Mesothelial cell of epicardium (in vitro differentiated cells): Measurements from ENCODE around the gene TASOR2. TPM values are rescaled to one million over a fixed set of nuclear protein-coding genes. Genes with fewer than 3 reads are reported as not detected.

Experiments used
- DNase-seq, 2 experiments: peaks; one replicate each; pipeline ENCODE4 v3.0.0; 2021; ENCODE audit warnings: low spot score in 2 of 2; ENCODE audit not compliant: unreplicated experiment in 2 of 2
- H3K27ac Mint-ChIP-seq: 2 replicates; pipeline ENCODE4 v1.8.0; 2021; ENCODE audit warnings: mixed read lengths
- H3K27me3 Mint-ChIP-seq: 2 replicates; pipeline ENCODE4 v1.8.0; 2021; ENCODE audit warnings: low read depth, mixed read lengths
- H3K36me3 Mint-ChIP-seq: 2 replicates; pipeline ENCODE4 v1.8.0; 2021; ENCODE audit warnings: mixed read lengths
- H3K4me1 Mint-ChIP-seq: 2 replicates; pipeline ENCODE4 v1.8.0; 2021; ENCODE audit warnings: mixed read lengths
- H3K4me3 Mint-ChIP-seq: 2 replicates; pipeline ENCODE4 v1.8.0; 2021; ENCODE audit warnings: mild to moderate bottlenecking, moderate library complexity, mixed read lengths
- H3K9me3 Mint-ChIP-seq: 2 replicates; pipeline ENCODE4 v1.8.0; 2021; ENCODE audit warnings: mixed read lengths
- total RNA-seq: library from RNA; stranded (reverse); gene quantifications from 3 replicates; pipeline ENCODE4 v1.2.1, GENCODE V29; 2021
- TF ChIP-seq, protein P1 (sequence below): fragments of 200-600 bp; sonication (generic); IDR thresholded peaks from one replicate; pipeline ENCODE4 v1.5.0; 2021; ENCODE audit warnings: antibody characterized with exemption; ENCODE audit not compliant: unreplicated experiment

TASOR2 gene
- total RNA-seq, 1 donor from 2014 or later: 90.1 TPM

DNA sequence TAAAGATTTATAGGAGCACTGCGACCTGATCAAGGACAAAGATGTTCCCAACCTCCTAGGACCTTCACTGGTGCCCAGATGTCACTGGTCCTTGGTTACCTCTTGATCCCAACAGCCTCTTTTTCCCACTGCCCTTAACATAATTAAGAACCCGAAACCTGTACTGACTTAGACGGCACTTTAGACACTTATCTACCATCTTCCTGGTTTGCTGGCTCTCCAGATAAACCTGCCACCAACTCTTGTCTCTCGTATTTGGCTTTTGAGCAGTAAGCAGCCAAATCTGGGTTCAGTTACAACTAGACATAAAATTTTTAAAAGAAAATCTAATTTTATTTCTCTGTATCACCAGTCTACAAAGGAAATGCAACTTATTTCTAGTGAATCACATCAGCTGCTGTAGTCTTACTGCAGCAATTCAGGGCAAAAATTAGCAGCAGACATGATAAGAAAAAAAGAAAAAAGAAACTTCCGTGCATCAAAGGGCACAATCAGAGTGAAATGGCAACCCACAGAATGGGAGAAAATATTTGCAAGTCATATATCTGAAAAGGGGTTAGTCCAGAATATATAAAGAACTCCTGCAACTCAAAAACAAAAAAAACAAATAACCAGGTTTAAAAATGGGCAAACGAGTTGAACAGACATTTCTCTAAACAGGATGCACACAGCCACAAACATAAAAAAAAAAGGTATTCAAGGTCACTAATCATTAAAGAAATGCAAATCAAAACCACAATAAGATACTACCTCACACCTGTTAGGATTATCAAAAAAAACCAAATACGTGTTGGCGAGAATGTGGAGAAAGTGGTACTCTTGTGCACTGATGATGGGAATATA lies 27.7 kb upstream of the TASOR2 start:
- no peaks in the 10 kb centered on the region for H3K9me3 Mint-ChIP-seq
- no peak for DNase-seq
- no peak overlapping the region for H3K4me3 Mint-ChIP-seq
- H3K27ac Mint-ChIP-seq: peak overlapping the region; percentile 11
- H3K4me1 Mint-ChIP-seq: peaks cover 6% of the 10 kb centered on the region
- H3K27me3 Mint-ChIP-seq: no peaks in the 10 kb centered on the region
- TF ChIP-seq, protein P1, sequence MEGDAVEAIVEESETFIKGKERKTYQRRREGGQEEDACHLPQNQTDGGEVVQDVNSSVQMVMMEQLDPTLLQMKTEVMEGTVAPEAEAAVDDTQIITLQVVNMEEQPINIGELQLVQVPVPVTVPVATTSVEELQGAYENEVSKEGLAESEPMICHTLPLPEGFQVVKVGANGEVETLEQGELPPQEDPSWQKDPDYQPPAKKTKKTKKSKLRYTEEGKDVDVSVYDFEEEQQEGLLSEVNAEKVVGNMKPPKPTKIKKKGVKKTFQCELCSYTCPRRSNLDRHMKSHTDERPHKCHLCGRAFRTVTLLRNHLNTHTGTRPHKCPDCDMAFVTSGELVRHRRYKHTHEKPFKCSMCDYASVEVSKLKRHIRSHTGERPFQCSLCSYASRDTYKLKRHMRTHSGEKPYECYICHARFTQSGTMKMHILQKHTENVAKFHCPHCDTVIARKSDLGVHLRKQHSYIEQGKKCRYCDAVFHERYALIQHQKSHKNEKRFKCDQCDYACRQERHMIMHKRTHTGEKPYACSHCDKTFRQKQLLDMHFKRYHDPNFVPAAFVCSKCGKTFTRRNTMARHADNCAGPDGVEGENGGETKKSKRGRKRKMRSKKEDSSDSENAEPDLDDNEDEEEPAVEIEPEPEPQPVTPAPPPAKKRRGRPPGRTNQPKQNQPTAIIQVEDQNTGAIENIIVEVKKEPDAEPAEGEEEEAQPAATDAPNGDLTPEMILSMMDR: no peak
- H3K36me3 Mint-ChIP-seq: no peaks in the 10 kb centered on the region

DNA sequence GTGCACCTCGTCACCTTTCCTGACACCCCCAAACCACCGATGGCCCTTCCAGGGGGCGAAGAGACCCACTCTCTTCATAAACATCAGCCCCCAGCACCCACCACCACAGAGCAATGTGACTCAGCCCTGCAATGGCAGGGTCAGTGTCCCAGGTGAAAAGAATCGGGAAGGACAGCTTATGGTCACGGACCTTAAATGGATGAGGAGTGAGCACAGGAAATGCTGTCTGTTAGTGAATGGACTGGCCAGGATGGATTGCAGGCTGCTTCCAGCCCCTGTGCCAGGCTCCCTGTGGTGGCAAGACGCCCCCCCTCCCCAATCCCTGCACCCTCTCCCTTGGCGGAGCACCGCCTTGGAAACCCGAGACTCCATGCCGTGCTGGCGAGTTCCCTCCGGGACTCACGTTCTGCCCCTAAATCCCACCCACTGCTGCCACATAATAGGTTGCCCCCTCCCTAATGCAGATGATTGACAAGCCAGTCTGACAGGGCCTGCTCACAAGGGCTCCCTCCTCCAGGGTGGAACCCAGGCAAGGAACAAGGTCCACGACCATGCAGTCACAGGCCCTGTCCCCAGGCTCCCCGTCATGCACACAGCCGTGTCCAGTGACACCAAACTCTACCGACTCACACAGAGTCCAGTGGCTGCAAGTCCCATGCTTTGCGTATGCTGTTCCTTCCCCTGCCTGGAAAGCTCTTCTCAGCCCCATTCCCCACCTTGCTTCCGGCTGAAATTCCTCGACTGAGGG lies 25.6 kb upstream of the TASOR2 start:
- TF ChIP-seq, protein P1: no peak
- DNase-seq: no peak
- Mint-ChIP-seq H3K27ac (peak overlapping the region; percentile 20), H3K27me3 (no peaks in the 10 kb centered on the region), H3K9me3 (no peaks in the 10 kb centered on the region), H3K4me1 (peaks cover 15% of the 10 kb centered on the region), H3K36me3 (no peaks in the 10 kb centered on the region), H3K4me3 (no peak overlapping the region)

DNA sequence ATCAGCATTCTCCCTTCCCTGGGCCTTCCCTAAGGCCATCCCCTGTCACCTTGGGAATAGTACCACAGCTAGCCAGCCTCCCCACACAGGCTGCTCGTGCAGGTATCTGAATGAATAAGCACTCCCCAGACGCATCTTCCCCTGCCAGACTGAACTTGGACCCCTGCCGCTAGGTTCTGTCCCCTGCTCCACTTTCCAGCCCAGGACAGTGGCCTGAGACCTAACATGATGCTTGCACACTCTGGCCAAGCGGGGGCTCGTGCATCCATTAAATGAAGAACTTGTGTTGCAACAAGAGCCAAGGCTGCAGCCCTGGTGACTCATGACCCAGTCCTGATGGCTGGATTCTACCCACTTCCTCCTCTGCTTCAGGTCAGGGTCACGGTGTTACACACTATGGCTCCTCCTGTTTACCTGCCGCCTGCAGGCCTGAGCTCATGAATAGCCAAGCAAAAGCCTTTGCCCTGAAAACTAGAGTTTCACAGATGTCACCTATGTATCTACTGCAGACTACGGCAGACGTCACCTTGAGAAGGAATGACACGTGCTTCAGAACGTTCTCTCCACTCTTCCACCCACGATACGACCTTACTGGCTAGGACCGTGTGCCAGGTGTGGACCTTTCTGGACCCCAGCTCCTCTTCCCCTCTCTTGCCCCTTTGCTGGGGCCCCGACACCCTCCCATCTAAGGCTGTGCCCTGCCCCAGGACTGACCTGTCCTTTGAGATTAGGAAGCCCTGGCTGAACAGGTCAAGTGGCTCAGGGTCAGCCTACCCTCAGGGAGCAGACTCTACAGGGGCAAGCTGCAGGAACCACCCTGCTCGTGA lies 24.7 kb upstream of the TASOR2 start:
- peak overlapping the region; percentile 15 for H3K27ac Mint-ChIP-seq
- no peaks in the 10 kb centered on the region for H3K27me3 Mint-ChIP-seq
- no peak overlapping the region for H3K4me3 Mint-ChIP-seq
- TF ChIP-seq, protein P1: no peak
- no peaks in the 10 kb centered on the region for H3K9me3 Mint-ChIP-seq
- peaks cover 19% of the 10 kb centered on the region for H3K4me1 Mint-ChIP-seq
- DNase-seq: no peak
- H3K36me3 Mint-ChIP-seq: no peaks in the 10 kb centered on the region

DNA sequence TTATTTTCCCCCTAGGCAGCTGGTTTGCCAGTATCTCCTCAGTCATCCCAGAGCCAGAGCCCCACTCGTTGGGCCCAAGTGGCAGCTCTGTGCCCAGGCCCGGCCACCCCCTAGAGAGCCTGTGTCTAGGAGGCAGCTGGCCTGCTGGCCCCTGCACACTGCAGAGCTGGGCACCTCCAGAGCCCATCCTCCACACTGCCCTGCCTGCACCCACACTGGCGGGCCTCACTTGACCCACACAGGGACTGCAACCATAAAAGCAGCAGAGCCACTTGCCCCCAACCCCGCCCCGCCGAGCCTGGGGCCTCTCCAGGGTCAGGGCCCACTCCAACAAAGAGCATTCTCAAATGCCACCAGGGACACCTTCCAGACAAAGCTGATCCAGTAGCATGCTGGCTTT lies 23.6 kb upstream of the TASOR2 start:
- H3K4me1 Mint-ChIP-seq: peaks cover 23% of the 10 kb centered on the region
- no peaks in the 10 kb centered on the region for H3K27me3 Mint-ChIP-seq
- no peak for DNase-seq
- TF ChIP-seq, protein P1: no peak
- H3K4me3 Mint-ChIP-seq: no peak overlapping the region
- H3K36me3 Mint-ChIP-seq: no peaks in the 10 kb centered on the region
- H3K9me3 Mint-ChIP-seq: no peaks in the 10 kb centered on the region
- H3K27ac Mint-ChIP-seq: no peak overlapping the region

DNA sequence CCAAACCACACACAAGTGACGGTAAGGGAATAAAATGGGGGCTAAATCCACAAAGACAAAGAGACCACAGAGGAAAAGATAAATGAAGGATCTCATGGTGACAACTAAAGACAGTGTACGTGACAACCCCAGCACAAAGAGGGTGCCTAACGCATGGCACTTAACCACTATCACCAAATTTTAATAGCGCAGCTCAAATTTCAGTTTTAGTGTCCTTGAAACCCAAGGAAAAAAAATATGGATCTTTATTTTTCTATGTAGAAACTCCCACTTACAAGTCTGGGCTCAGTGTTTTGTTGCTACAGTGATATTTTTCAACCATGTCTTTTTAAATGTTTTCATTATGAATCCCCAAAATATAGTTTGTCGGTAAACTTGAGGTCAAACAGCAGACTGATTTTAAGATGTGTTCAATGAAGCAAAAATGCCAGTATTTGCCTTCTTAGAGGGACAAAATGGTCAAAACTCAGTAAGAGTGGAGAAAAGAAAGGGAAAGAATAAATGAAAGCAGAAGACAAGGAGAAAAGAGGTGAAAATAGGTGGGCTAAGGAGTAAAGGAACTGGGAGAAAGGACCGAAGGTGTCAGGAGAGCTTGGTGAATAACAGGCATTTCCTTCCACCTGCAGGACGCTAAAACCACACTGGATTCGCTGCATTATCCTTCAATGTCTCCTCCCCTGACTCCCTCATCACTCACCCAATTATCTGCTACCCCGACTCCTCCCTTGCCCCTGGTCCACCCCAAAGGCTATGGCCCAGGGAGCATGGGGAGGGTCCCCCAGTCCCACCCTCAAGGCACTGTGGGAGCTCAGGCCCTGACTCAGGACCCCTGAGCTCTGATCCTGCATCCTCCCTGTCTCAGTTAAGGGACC lies 21.7 kb upstream of the TASOR2 start:
- peaks cover 30% of the 10 kb centered on the region for H3K4me1 Mint-ChIP-seq
- no peak overlapping the region for H3K4me3 Mint-ChIP-seq
- no peaks in the 10 kb centered on the region for H3K36me3 Mint-ChIP-seq
- TF ChIP-seq, protein P1: no peak
- H3K27me3 Mint-ChIP-seq: no peaks in the 10 kb centered on the region
- H3K27ac Mint-ChIP-seq: no peak overlapping the region
- DNase-seq: no peak
- no peaks in the 10 kb centered on the region for H3K9me3 Mint-ChIP-seq
